GM12878 (cell line): ENCODE measurements around the gene TMPRSS11D.

Source experiments
- CBFB ChIP-seq: IDR thresholded peaks from 2 replicates; pipeline ENCODE4 v1.6.1; 2016; ENCODE audit warnings: antibody characterized with exemption, low read depth
- FOS ChIP-seq: IDR thresholded peaks from 3 replicates; pipeline ENCODE4 v1.6.1; 2011; ENCODE audit warnings: borderline replicate concordance; ENCODE audit not compliant: insufficient read length; ENCODE audit errors: extremely low read depth
- FOXM1 ChIP-seq: IDR thresholded peaks from 2 replicates; pipeline ENCODE4 v1.6.1; 2012; ENCODE audit warnings: low read depth, mild to moderate bottlenecking, inconsistent platforms, low read length, moderate library complexity
- NFYB ChIP-seq: IDR thresholded peaks from 2 replicates; pipeline ENCODE4 v1.6.1; 2011; ENCODE audit warnings: low read depth, mild to moderate bottlenecking, low read length, improper control_type of control experiment, moderate library complexity; ENCODE audit not compliant: insufficient read depth
- NRF1 ChIP-seq: conservative IDR thresholded peaks from 2 replicates; pipeline ENCODE4 v1.6.1; 2011; ENCODE audit warnings: mild to moderate bottlenecking, low read depth, low read length, improper control_type of control experiment
- POLR2A ChIP-seq: IDR thresholded peaks from 2 replicates; pipeline ENCODE4 v1.6.1; 2011; ENCODE audit warnings: low read depth, mild to moderate bottlenecking, low read length
- SPI1 ChIP-seq: IDR thresholded peaks from 2 replicates; pipeline ENCODE4 v1.6.1; 2011; ENCODE audit warnings: low read depth, mild to moderate bottlenecking, low read length, moderate library complexity, borderline replicate concordance; ENCODE audit not compliant: insufficient read depth
- YY1 ChIP-seq: IDR thresholded peaks from 2 replicates; pipeline ENCODE4 v1.6.1; 2011; ENCODE audit warnings: low read depth, mild to moderate bottlenecking, low read length
- ZZZ3 ChIP-seq: IDR thresholded peaks from 2 replicates; pipeline ENCODE4 v1.6.1; 2011; ENCODE audit warnings: low read depth; ENCODE audit not compliant: control insufficient read depth, insufficient read length

DNA sequence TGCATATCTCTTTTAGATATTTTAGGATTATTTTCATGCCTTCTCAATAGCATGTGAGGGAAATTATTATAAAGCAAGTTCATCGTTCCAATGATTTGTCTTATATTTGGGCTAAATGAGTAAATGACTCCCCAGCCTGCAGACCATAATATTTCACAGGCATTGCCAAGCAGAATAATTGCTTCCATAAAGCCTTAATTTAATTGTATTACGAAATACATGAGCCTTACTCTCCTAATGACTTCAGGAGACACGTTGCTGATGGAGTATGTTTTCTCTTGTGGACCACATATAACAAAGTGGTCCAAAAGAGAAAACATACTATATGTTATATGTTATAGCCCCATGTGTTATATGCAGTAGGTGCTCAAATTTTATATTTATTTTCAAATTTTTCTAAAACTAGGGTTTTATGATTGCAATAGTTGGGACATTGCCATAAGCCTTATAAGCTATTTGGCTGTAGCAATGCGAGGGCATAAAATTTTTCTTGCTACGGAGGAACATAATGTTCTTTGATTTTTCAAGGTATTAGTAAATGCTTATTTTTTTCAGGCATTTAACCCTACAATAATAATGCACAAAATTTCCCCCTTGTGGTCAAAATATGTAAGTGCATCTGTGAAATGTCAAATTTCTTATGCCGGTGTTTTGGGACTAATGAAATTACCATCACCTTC is 26.2 kb upstream of the TMPRSS11D start:
- TF ChIP-seq FOXM1 (no peak), ZZZ3 (no peak), SPI1 (no peak), NFYB (no peak), CBFB (no peak), NRF1 (no peak), YY1 (no peak), POLR2A (no peak), FOS (no peak)
